ENCODE data around the gene FMNL2. TPM values are rescaled to one million over a fixed set of nuclear protein-coding genes. Genes with fewer than 3 reads are reported as not detected.

Gene FMNL2
- polyA plus RNA-seq, 1 donor from 2014 or later = 0.24 TPM

- H3K27me3 Mint-ChIP-seq = no peaks in the 10 kb centered on the region
- no peaks in the 10 kb centered on the region for H3K9me3 Mint-ChIP-seq
- peak overlapping the region in 1 of 4 donors; percentile 33 for H3K4me3 Mint-ChIP-seq
- no peak overlapping the region for H3K27ac Mint-ChIP-seq
- no peaks in the 10 kb centered on the region for H3K36me3 Mint-ChIP-seq
- H3K4me1 Mint-ChIP-seq = no peaks in the 10 kb centered on the region
These were observed 223.4 kb downstream of the FMNL2 start for GRCh38 chr2:152558158-152558984.

- no peaks in the 10 kb centered on the region for H3K4me1 Mint-ChIP-seq
- no peaks in the 10 kb centered on the region for H3K27me3 Mint-ChIP-seq
- H3K36me3 Mint-ChIP-seq = no peaks in the 10 kb centered on the region
- no peak overlapping the region for H3K27ac Mint-ChIP-seq
- no peaks in the 10 kb centered on the region for H3K9me3 Mint-ChIP-seq
- peak overlapping the region in 1 of 4 donors; percentile 33 for H3K4me3 Mint-ChIP-seq
These were observed 224.0 kb downstream of the FMNL2 start for GRCh38 chr2:152559008-152559407.

- Mint-ChIP-seq H3K4me1 (peaks cover 0 to 4% (median 1%) of the 10 kb centered on the region in 3 donors), H3K36me3 (no peaks in the 10 kb centered on the region), H3K9me3 (no peaks in the 10 kb centered on the region), H3K27ac (no peak overlapping the region), H3K27me3 (no peaks in the 10 kb centered on the region), H3K4me3 (no peak overlapping the region)
These were observed 225.2 kb downstream of the FMNL2 start for GRCh38 chr2:152560166-152560565.

GRCh38 chr2:152560873-152561595, 226.1 kb downstream of the FMNL2 start:
- peaks cover 0 to 11% (median 5%) of the 10 kb centered on the region in 3 donors for H3K4me1 Mint-ChIP-seq
- H3K36me3 Mint-ChIP-seq = no peaks in the 10 kb centered on the region
- no peaks in the 10 kb centered on the region for H3K27me3 Mint-ChIP-seq
- H3K4me3 Mint-ChIP-seq = no peak overlapping the region
- no peaks in the 10 kb centered on the region for H3K9me3 Mint-ChIP-seq
- H3K27ac Mint-ChIP-seq = no peak overlapping the region

- H3K4me3 Mint-ChIP-seq = no peak overlapping the region
- no peaks in the 10 kb centered on the region for H3K27me3 Mint-ChIP-seq
- no peaks in the 10 kb centered on the region for H3K9me3 Mint-ChIP-seq
- peaks cover 5 to 17% (median 14%) of the 10 kb centered on the region in 3 donors for H3K4me1 Mint-ChIP-seq
- no peaks in the 10 kb centered on the region for H3K36me3 Mint-ChIP-seq
- H3K27ac Mint-ChIP-seq = no peak overlapping the region
These were observed 227.4 kb downstream of the FMNL2 start for GRCh38 chr2:152562198-152562884.

- Mint-ChIP-seq H3K4me3 (no peak overlapping the region), H3K4me1 (peaks cover 5 to 17% (median 14%) of the 10 kb centered on the region in 3 donors), H3K27ac (no peak overlapping the region), H3K36me3 (no peaks in the 10 kb centered on the region), H3K9me3 (no peaks in the 10 kb centered on the region), H3K27me3 (no peaks in the 10 kb centered on the region)
These were observed 228.8 kb downstream of the FMNL2 start for GRCh38 chr2:152563764-152564163.

- Mint-ChIP-seq H3K4me3 (peak overlapping the region in 1 of 4 donors; percentile 2), H3K27me3 (no peaks in the 10 kb centered on the region), H3K4me1 (peaks cover 5 to 17% (median 14%) of the 10 kb centered on the region in 3 donors), H3K27ac (peak overlapping the region in 1 of 3 donors; percentile 15), H3K9me3 (no peaks in the 10 kb centered on the region), H3K36me3 (no peaks in the 10 kb centered on the region)
These were observed 230.0 kb downstream of the FMNL2 start for GRCh38 chr2:152564754-152565551.

- Mint-ChIP-seq H3K27ac (no peak overlapping the region), H3K36me3 (no peaks in the 10 kb centered on the region), H3K4me1 (peaks cover 5 to 17% (median 14%) of the 10 kb centered on the region in 3 donors), H3K27me3 (no peaks in the 10 kb centered on the region), H3K4me3 (peak overlapping the region in 1 of 4 donors; percentile 74), H3K9me3 (no peaks in the 10 kb centered on the region)
These were observed 231.1 kb downstream of the FMNL2 start for GRCh38 chr2:152565884-152566727.

- no peak overlapping the region for H3K27ac Mint-ChIP-seq
- peaks cover 5 to 17% (median 14%) of the 10 kb centered on the region in 3 donors for H3K4me1 Mint-ChIP-seq
- no peaks in the 10 kb centered on the region for H3K36me3 Mint-ChIP-seq
- H3K4me3 Mint-ChIP-seq = peak overlapping the region in 1 of 4 donors; percentile 74
- no peaks in the 10 kb centered on the region for H3K9me3 Mint-ChIP-seq
- no peaks in the 10 kb centered on the region for H3K27me3 Mint-ChIP-seq
These were observed 231.7 kb downstream of the FMNL2 start for GRCh38 chr2:152566728-152567069.

- Mint-ChIP-seq H3K4me3 (no peak overlapping the region), H3K9me3 (no peaks in the 10 kb centered on the region), H3K4me1 (peaks cover 5 to 20% (median 14%) of the 10 kb centered on the region in 3 donors), H3K36me3 (no peaks in the 10 kb centered on the region), H3K27me3 (no peaks in the 10 kb centered on the region), H3K27ac (no peak overlapping the region)
These were observed 233.6 kb downstream of the FMNL2 start for GRCh38 chr2:152568531-152568930.

- no peaks in the 10 kb centered on the region for H3K27me3 Mint-ChIP-seq
- H3K9me3 Mint-ChIP-seq = no peaks in the 10 kb centered on the region
- H3K27ac Mint-ChIP-seq = no peak overlapping the region
- H3K36me3 Mint-ChIP-seq = no peaks in the 10 kb centered on the region
- no peak overlapping the region for H3K4me3 Mint-ChIP-seq
- H3K4me1 Mint-ChIP-seq = peaks cover 5 to 20% (median 12%) of the 10 kb centered on the region in 3 donors
These were observed 234.2 kb downstream of the FMNL2 start for GRCh38 chr2:152569186-152569585.

- Mint-ChIP-seq H3K36me3 (no peaks in the 10 kb centered on the region), H3K4me3 (no peak overlapping the region), H3K4me1 (peaks cover 5 to 9% (median 7%) of the 10 kb centered on the region in 3 donors), H3K27ac (no peak overlapping the region), H3K27me3 (no peaks in the 10 kb centered on the region), H3K9me3 (no peaks in the 10 kb centered on the region)
These were observed 236.2 kb downstream of the FMNL2 start for GRCh38 chr2:152571048-152571766.

- H3K27me3 Mint-ChIP-seq = no peaks in the 10 kb centered on the region
- no peak overlapping the region for H3K27ac Mint-ChIP-seq
- peaks cover 0 to 3% (median 0%) of the 10 kb centered on the region in 3 donors for H3K4me1 Mint-ChIP-seq
- H3K9me3 Mint-ChIP-seq = no peaks in the 10 kb centered on the region
- H3K4me3 Mint-ChIP-seq = no peak overlapping the region
- no peaks in the 10 kb centered on the region for H3K36me3 Mint-ChIP-seq
These were observed 237.1 kb downstream of the FMNL2 start for GRCh38 chr2:152572031-152572430.
